Superior temporal gyrus (tissue), 1 donor: ENCODE results near the gene RIMBP2.

Experiments
- DNase-seq: peaks from one replicate; pipeline ENCODE4 v3.0.0-alpha.2; 2016; ENCODE audit errors: extremely low spot score

Gene RIMBP2

GRCh38 chr12:130737731-130738130, 21.6 kb upstream of the RIMBP2 start:
- no peak for DNase-seq

- no peak for DNase-seq
Measured at GRCh38 chr12:130729344-130729743, 13.2 kb upstream of the RIMBP2 start.

GRCh38 chr12:130728158-130729058, 12.3 kb upstream of the RIMBP2 start:
- no peak for DNase-seq

- no peak for DNase-seq
Measured at GRCh38 chr12:130719263-130719859, 3.3 kb upstream of the RIMBP2 start.

GRCh38 chr12:130717752-130718151, 1.7 kb upstream of the RIMBP2 start:
- no peak for DNase-seq

- DNase-seq, result no peak
Measured at GRCh38 chr12:130716969-130717366, 869 bp upstream of the RIMBP2 start.

GRCh38 chr12:130715150-130715997, 725 bp downstream of the RIMBP2 start:
- DNase-seq, result peak; percentile 28

- no peak for DNase-seq
Measured at GRCh38 chr12:130714591-130715149, 1.4 kb downstream of the RIMBP2 start.

GRCh38 chr12:130714091-130714590, 2.0 kb downstream of the RIMBP2 start:
- DNase-seq, result peak; percentile 50

GRCh38 chr12:130713581-130713991, 2.5 kb downstream of the RIMBP2 start:
- DNase-seq, result no peak

- DNase-seq, result no peak
Measured at GRCh38 chr12:130712346-130713065, 3.6 kb downstream of the RIMBP2 start.

- no peak for DNase-seq
Measured at GRCh38 chr12:130711756-130712155, 4.3 kb downstream of the RIMBP2 start.

- no peak for DNase-seq
Measured at GRCh38 chr12:130710733-130711080, 5.4 kb downstream of the RIMBP2 start.

- no peak for DNase-seq
Measured at GRCh38 chr12:130709971-130710732, 5.9 kb downstream of the RIMBP2 start.

GRCh38 chr12:130709151-130709970, 6.7 kb downstream of the RIMBP2 start:
- DNase-seq, result no peak

GRCh38 chr12:130708648-130709047, 7.5 kb downstream of the RIMBP2 start:
- DNase-seq, result no peak

GRCh38 chr12:130707571-130707891, 8.6 kb downstream of the RIMBP2 start:
- no peak for DNase-seq

GRCh38 chr12:130706885-130707570, 9.1 kb downstream of the RIMBP2 start:
- DNase-seq, result no peak

GRCh38 chr12:130706311-130706710, 9.8 kb downstream of the RIMBP2 start:
- no peak for DNase-seq
